Measurements from ENCODE around the gene SCUBE1. TPM values are rescaled to one million over a fixed set of nuclear protein-coding genes. Genes with fewer than 3 reads are reported as not detected.

Gene SCUBE1
- total and polyA plus RNA-seq, 2 of the 8 experiments (the other 6 are each of a cell fraction or from before 2014, with no cell fraction given): 2.3 to 4.9 TPM

DNA sequence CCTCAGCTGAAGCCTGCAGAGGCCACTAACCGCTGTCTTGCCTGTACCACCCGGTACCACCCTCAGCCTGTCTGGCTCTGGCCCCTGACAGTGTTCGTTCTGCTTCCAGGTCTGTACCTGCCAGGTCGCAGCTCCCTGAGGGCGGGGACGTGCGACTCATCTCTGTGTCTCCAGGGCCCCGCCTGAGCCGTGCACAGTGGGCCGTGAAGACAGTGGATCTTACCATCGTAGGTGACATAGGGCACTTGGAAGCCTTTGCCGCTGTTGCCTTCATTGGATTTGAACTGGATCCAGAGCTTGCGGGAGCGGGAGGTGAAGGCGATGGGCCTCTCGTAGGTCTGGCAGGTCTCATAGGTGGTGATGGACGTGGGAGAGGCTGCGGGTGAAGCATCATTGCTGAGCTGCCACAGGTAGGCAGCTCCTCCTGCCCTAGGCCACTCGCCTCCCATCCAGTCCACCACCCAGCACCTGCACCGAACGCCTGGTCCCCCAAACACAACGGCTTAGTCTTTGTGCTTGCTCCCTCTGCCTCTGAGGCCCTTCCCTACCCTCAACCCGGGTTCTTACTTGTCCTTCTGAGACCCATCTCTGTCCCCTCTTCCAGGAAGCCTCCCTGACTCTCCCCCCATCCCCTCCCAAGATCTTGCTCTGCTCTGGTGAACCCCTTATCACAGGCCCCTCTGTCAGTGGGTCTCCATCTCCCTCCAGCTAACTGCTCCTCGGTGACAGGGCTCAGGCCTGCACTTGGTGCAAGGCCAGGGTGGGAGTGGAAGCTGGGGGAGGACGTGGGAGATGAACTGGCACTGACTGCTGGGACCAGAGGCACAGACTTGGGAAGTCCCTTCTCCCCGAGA is 135.1 kb downstream of the SCUBE1 start:
- H3K36me3 ChIP-seq (ENCODE audit: control insufficient read depth in 2 of 4, insufficient read depth in 4 of 4, low read length in 3 of 4): no peaks in the 10 kb centered on the region
- POLR2A ChIA-PET (ENCODE audit: partially characterized antibody): interaction anchor here (1.3 kb wide), 1 partner anchor 11 kb away, joined by 3 read pairs; no protein-coding TSS in a partner anchor
- no peak overlapping the region for H3K4me2 ChIP-seq (ENCODE audit: insufficient read depth in 1 of 2, low read depth in 2 of 2, low read length in 2 of 2)
- H3K56ac ChIP-seq (replicated peaks; ENCODE audit: insufficient read length, low read depth, low read length): no peak overlapping the region
- H4K91ac ChIP-seq (replicated peaks; ENCODE audit: insufficient read length, low read length): no peak overlapping the region
- H3K27ac ChIP-seq (ENCODE audit: low read depth, low read length): no peak overlapping the region
- DNase-seq (ENCODE audit: low read depth in 1 of 2, low spot score in 2 of 2) (no peak), FAIRE-seq (no peak)
- no peak overlapping the region for H3K14ac ChIP-seq (ENCODE audit: insufficient read length)
- no peaks in the 10 kb centered on the region for H3K27me3 ChIP-seq (replicated peaks in 1 of 4; ENCODE audit: control insufficient read depth in 3 of 4, extremely low read depth in 1 of 4, insufficient read depth in 3 of 4, low read length in 3 of 4)
- no peak overlapping the region for H3K4ac ChIP-seq (replicated peaks; ENCODE audit: insufficient read length, low read depth, low read length)
- H3K4me1 ChIP-seq (replicated peaks in 1 of 4; ENCODE audit: control insufficient read depth in 3 of 4, insufficient read depth in 4 of 4, low read length in 3 of 4): peaks cover under 1 to 10% (median 4%) of the 10 kb centered on the region in 4 experiments; a peak in 6 of 7 replicates
- 92% methylated on average over 25 of the region's 26 CpGs; no CpG with 5 or more reads in 1 of the 2 experiments for WGBS, 2 experiments (ENCODE audit: extremely low coverage in 1 of 2, insufficient coverage in 1 of 2, insufficient read length in 1 of 2, insufficient replicate concordance in 2 of 2, low coverage in 1 of 2, low lambda C conversion rate in 2 of 2, missing lambda C conversion rate in 1 of 2)
- H3K4me3 ChIP-seq (ENCODE audit: extremely low read depth in 1 of 4, insufficient read depth in 2 of 4, low read depth in 3 of 4, low read length in 4 of 4): no peak overlapping the region
- H3K18ac ChIP-seq (ENCODE audit: extremely low read depth, low read length): no peak overlapping the region
- H3K79me2 ChIP-seq (ENCODE audit: control insufficient read depth in 1 of 2, insufficient read depth in 2 of 2, low read length in 2 of 2): no peaks in the 10 kb centered on the region
- H3K9ac ChIP-seq (replicated peaks in 1 of 4; ENCODE audit: extremely low read depth in 1 of 4, low read depth in 3 of 4, low read length in 3 of 4): no peak overlapping the region
- H4K5ac ChIP-seq (ENCODE audit: insufficient read length, low read depth, low read length): no peak overlapping the region
- peaks cover 9% of the 10 kb centered on the region; the same call in 1 of the 2 replicates for H3K23me2 ChIP-seq (ENCODE audit: low read depth, low read length)
- H2BK20ac ChIP-seq (ENCODE audit: low read length): no peak overlapping the region
- no peak overlapping the region for H2AK5ac ChIP-seq (ENCODE audit: low read depth, low read length)
- H3K23ac ChIP-seq (ENCODE audit: insufficient read length): no peak overlapping the region
- H2BK12ac ChIP-seq (ENCODE audit: low read depth, low read length): no peak overlapping the region
- no peak overlapping the region for H2BK120ac ChIP-seq (replicated peaks; ENCODE audit: low read depth, low read length)
- H2BK5ac ChIP-seq (ENCODE audit: low read depth, low read length): no peak overlapping the region
- TF ChIP-seq CBX5 (IDR thresholded peaks at IDR 0.05; ENCODE audit: low read depth, low read length) (no peak), E2F6 (IDR thresholded peaks at IDR 0.05) (no peak), POU5F1 (IDR thresholded peaks at IDR 0.05; ENCODE audit: low read depth, low read length) (no peak), YY1 (IDR thresholded peaks at IDR 0.05; ENCODE audit: low read depth, low read length) (no peak), CREB1 (IDR thresholded peaks at IDR 0.05) (no peak), POLR2AphosphoS5 (IDR thresholded peaks at IDR 0.05; ENCODE audit: low read depth, low read length) (no peak), POLR2A (IDR thresholded peaks at IDR 0.05; ENCODE audit: control extremely low read depth in 1 of 2, low read depth in 2 of 2, low read length in 2 of 2) (no peak), EGR1 (IDR thresholded peaks at IDR 0.05; ENCODE audit: borderline replicate concordance, low read depth, low read length) (no peak)
- H3K9me3 ChIP-seq (ENCODE audit: insufficient read depth in 2 of 2, low read depth in 1 of 2, low read length in 1 of 2): no peaks in the 10 kb centered on the region
- CTCF ChIA-PET (ENCODE audit: partially characterized antibody): interaction anchor here (1.1 to 16.7 kb wide), 5 partner anchors 11 to 139 kb away, joined by 3 to 186 read pairs (median 3); no protein-coding TSS in a partner anchor
- no peak overlapping the region for H2BK15ac ChIP-seq (ENCODE audit: low read length)
- H4K8ac ChIP-seq (ENCODE audit: extremely low read depth, insufficient read depth, low read length): peak overlapping the region; percentile 51; the same call in 1 of the 2 replicates
- no peak overlapping the region for H2AFZ ChIP-seq (ENCODE audit: low read length)
- peaks cover 0 to 8% of the 10 kb centered on the region in 2 experiments for H4K20me1 ChIP-seq (replicated peaks in 1 of 2; ENCODE audit: control insufficient read depth in 1 of 2, insufficient read depth in 2 of 2, low read length in 2 of 2)
- H3K79me1 ChIP-seq (ENCODE audit: low read depth, low read length): no peaks in the 10 kb centered on the region
